Left renal cortex interstitium (tissue), 4 donors: Measurements from ENCODE around the gene CD14. TPM values are rescaled to one million over a fixed set of nuclear protein-coding genes. Genes with fewer than 3 reads are reported as not detected.
"Not testable (repeated sequence)": the region's sequence is repeated elsewhere in the genome, so short reads cannot be mapped to it uniquely, and the experiment has no call there.

ENCODE experiments used
- DNase-seq, 4 donors: peaks; one replicate each; pipeline ENCODE4 v3.0.0-alpha.2; 2013; ENCODE audit warnings: low read depth in 4 of 4, low spot score in 2 of 4, missing footprints in 1 of 4
- polyA plus RNA-seq, 4 donors: library from polyadenylated mRNA; unstranded; fragments of 120-200 nt; gene quantifications; one replicate each; pipeline ENCODE4 v1.2.1, GENCODE V29; 2013; ENCODE audit not compliant: insufficient read length in 4 of 4

Gene CD14
- polyA plus RNA-seq, 4 donors: 6.0 to 11.7 (median 9.5) TPM

DNA sequence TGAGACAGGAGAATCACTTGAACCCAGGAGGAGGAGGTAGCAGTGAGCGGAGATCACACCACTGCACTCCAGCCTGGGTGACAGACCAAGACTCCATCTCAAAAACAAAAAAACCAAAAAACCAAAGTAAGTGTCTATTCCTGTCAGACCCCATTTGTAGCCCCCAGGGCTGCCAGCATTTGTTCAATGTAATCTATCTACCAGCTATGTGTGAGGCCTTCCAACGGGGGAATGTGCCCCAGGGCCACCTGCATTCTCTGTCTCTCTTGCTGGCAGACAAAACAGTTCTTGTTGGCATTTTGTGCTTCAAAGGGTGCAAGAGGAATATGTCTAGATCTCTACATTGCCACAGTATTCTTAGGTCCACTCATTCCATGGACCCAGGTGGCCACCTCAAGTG lies 34.1 kb downstream of the CD14 start:
- no peak for DNase-seq

DNA sequence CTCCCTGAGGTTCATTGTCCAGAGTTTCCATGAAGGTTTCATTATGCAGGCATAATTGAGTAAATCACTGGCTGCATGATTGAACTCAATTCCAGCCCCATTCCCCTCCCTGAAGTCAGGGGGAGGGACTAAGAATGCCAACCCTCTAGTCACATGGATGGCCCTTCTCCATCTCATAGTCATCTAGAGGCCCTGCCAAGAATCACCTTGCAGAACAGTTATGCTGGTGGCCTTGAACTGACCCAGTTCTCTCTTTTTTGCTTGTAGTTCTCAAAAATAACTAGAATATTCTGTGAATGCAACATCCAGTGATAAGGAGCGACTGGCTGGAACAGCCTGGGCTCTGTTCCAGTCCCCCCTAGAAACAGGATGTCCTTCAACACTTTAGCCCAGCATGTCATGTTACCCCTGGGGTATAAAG lies 36.6 kb downstream of the CD14 start:
- DNase-seq: no peak

DNA sequence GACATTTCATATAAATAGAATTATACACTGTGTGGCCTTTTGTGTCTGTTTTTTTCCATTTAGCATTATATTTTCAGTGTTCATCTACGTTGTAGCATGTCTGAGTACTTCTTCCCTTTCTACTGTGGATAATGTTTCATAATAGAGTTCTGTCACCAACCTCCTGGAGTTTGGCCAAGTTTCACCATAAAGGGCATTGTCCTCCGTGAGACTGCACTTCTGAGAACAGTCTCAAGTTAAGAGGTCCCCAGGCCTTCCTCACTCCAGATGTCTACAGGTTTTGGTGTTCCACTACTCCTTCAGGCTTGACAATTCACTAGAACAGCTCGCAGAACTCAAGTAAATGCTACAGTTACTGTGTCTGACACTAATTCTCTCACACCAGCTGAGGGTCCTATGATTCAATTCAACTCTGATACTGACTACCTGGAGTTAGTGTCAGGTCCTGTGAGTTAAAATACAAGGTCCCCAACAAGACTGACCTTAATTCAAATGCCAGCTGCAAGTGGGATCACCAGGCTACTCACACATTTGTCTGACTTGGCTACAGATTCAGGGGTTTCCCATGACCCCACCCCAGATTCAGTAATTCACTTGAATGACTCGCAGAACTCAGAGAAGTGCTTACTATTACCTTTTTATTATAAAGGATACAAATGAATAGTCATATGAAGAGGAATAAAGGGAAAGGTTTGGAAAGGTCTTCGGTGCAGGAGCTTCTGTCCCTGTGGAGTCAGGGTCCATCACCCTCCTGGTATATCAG lies 37.3 kb downstream of the CD14 start:
- DNase-seq: no peak

DNA sequence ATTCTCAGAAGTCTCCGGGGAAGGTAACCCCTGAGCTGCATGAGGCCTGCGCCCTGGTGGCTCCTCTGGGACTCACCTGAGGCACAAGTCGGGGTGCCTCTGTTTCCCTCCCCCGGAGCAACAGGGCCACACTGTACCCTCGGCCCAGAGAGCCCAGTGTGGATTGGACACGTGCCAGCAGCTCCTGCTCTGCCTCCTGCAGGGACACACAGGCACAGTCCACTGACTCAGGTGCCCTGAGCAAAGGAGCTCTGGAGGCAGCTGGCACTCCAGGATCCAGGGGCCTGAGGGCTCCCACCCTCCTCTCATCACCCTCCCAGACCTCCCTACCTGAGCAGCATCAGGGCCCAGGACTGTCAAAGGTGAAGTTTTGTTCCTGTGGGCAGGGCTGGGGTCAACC lies 38.8 kb downstream of the CD14 start:
- no peak for DNase-seq

DNA sequence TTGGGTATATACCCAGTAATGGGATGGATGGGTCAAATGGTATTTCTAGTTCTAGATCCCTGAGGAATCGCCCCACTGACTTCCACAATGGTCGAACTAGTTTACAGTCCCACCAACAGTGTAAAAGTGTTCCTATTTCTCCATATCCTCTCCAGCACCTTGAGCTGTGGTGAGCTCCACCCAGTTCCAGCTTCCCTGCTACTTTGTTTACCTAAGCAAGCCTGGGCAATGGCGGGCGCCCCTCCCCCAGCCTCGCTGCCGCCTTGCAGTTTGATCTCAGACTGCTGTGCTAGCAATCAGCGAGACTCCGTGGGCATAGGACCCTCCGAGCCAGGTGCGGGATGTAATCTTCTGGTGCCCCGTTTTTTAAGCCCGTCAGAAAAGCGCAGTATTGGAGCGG lies 39.9 kb downstream of the CD14 start:
- DNase-seq: not testable (repeated sequence)

DNA sequence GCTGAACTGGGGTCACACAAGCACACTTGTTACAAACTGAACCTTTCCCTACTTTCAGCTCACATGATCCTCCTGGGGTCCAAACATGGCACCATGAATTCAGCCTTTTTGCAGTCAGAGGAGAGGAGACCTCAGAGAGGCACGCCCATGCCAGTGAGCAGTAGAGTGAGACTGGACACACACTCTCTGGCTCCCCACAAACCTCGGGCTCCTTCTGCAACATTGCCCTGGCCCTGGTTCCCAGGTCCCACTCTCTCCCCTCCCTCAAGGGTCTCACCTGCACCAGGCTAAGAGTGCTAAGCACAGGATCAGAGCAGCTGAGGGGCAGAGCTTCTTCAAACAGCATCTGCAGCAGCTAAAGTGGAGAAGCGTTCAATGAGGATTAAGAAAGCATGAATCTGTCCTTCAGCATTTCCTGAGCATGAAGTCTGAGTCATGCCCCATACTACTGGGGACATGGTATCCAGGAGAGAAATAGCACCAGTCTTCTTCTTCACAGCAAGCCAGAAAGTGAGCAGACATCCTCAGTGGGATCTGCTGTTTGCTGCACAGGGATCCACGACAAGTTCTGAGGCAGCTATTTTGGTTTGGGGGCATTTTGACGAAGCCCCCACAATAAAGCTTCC lies 41.1 kb downstream of the CD14 start:
- no peak for DNase-seq

DNA sequence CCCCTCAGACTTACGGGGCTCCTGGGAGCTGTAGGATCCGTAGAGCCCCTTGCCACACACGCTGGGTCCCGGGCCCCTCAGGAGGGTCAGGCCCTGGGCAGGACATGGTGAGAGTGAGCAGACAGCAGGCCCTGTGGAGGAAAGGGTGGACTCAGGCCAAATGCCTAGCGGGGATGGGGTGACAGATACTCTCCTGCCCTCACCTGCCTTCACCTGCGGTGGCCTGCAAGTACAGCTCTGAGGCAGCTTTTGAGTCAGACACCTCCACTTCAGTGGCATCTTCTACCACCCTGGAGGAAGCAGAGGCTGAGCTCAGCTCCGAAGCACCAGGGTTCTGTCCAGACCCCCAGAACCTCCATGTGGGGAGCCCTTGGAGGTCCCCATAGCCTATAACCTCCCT lies 42.1 kb downstream of the CD14 start:
- no peak for DNase-seq

DNA sequence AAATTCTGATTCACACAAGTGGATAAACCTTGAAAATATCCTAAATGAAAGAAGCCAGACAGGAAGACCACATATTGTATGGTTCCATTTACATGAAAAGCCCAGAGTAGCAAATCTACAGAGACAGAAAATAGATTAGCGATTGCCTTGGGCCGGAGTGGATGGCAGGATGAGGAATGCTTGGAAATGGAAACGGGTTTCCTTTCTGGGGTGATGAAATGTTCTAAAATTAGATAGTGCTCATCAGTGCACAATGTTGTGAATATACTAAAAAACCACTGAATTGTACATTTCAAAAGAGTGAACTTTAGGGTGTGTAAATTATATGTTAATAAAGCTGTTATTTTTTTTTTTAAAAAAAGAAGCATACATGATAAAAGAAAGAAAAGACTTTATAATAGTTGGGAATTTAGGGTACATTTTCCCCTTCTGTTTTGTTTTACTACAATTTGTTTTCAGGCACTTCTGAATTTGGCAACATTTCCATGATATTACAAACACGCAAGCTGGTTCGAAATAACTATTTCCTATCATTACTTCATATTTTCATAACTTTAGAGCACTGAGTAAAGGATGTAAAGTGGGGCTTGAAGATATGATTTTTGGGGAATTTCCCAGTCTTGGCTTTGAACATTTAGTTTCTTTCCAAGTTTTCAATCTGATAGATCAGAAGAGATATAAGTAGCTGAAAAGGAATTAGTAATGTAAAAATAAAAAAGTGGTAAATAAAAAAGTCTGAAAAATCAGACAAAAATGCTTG lies 44.5 kb downstream of the CD14 start:
- DNase-seq: no peak

DNA sequence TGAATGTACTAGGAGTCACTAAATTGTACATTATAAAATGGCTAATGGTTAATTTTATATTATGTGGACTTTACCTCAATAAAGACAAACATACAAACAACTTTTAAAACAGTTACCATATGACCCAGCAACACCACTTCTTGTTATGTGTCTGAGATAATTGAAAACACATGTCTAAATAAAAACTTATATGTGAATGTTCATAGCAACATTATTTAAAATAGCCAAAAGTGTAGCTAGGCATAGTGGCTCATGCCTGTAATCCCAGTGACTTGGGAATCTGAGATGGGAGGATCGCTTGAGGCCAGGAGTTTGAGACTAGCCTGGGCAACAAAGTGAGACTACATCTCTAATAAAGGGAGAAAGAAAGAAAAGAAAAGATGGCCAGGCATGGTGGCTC lies 45.5 kb downstream of the CD14 start:
- no peak for DNase-seq

Other genes starting within 250 kb of the CD14 start
- 100 to 1,000 TPM in 3 of 4 donors, 10 to 100 TPM in 1; 88.3 to 151 (median 119) TPM for gene ANKHD1, start 231.3 kb downstream of the CD14 start, polyA plus RNA-seq
- 10 to 100 TPM in 2 of 4 donors, 1 to 10 TPM in 2; 8.9 to 10.5 (median 10.1) TPM for gene EIF4EBP3, start 85.5 kb downstream of the CD14 start, polyA plus RNA-seq
- 10 to 100 TPM; 22.3 to 31.8 (median 26.9) TPM for gene SRA1, start 75.7 kb downstream of the CD14 start, polyA plus RNA-seq
- gene APBB3, start 68.6 kb downstream of the CD14 start, polyA plus RNA-seq: 10 to 100 TPM; 28.4 to 65.8 (median 41.3) TPM
- gene SLC35A4, start 68.3 kb downstream of the CD14 start, polyA plus RNA-seq: 10 to 100 TPM; 74.5 to 85.7 (median 81.2) TPM
- gene TMCO6, start 6.3 kb upstream of the CD14 start, polyA plus RNA-seq: 10 to 100 TPM; 12.5 to 23.1 (median 18.2) TPM
- gene NDUFA2, start 14.5 kb upstream of the CD14 start, polyA plus RNA-seq: 100 to 1,000 TPM in 1 of 4 donors, 10 to 100 TPM in 3; 76.4 to 116 (median 84.2) TPM
- gene IK, start 14.7 kb upstream of the CD14 start, polyA plus RNA-seq: 100 to 1,000 TPM; 149 to 185 (median 162) TPM
- gene WDR55, start 31.7 kb upstream of the CD14 start, polyA plus RNA-seq: 10 to 100 TPM; 12.5 to 21.3 (median 16.9) TPM
- gene DND1, start 40.4 kb upstream of the CD14 start, polyA plus RNA-seq: under 1 TPM in 2 of 4 donors, not detected in 2; 0.21 to 0.77 TPM
- 10 to 100 TPM; 63.2 to 86.8 (median 73.3) TPM for gene HARS1, start 58.2 kb upstream of the CD14 start, polyA plus RNA-seq
- 10 to 100 TPM; 37.4 to 60.3 (median 49.2) TPM for gene HARS2, start 58.3 kb upstream of the CD14 start, polyA plus RNA-seq
- gene ZMAT2, start 67.3 kb upstream of the CD14 start, polyA plus RNA-seq: 100 to 1,000 TPM in 3 of 4 donors, 10 to 100 TPM in 1; 99.1 to 164 (median 111) TPM
- gene PCDHA1, start 153.0 kb upstream of the CD14 start, polyA plus RNA-seq: under 1 TPM in 3 of 4 donors, not detected in 1; 0.05 to 0.12 (median 0.07) TPM
- under 1 TPM; 0.13 to 0.46 (median 0.19) TPM for gene PCDHA2, start 161.7 kb upstream of the CD14 start, polyA plus RNA-seq
- under 1 TPM; 0.21 to 0.64 (median 0.38) TPM for gene PCDHA3, start 167.9 kb upstream of the CD14 start, polyA plus RNA-seq
- 1 to 10 TPM in 2 of 4 donors, under 1 TPM in 2; 0.49 to 1.7 (median 0.91) TPM for gene PCDHA4, start 173.9 kb upstream of the CD14 start, polyA plus RNA-seq
- gene PCDHA5, start 188.4 kb upstream of the CD14 start, polyA plus RNA-seq: under 1 TPM; 0.05 to 0.24 (median 0.14) TPM
- under 1 TPM; 0.35 to 0.75 (median 0.49) TPM for gene PCDHA6, start 194.8 kb upstream of the CD14 start, polyA plus RNA-seq
- under 1 TPM; 0.22 to 0.44 (median 0.34) TPM for gene PCDHA7, start 201.1 kb upstream of the CD14 start, polyA plus RNA-seq
- gene PCDHA8, start 208.0 kb upstream of the CD14 start, polyA plus RNA-seq: under 1 TPM in 3 of 4 donors, not detected in 1; 0.03 to 0.05 (median 0.05) TPM
- under 1 TPM in 3 of 4 donors, not detected in 1; 0.03 to 0.12 (median 0.05) TPM for gene PCDHA9, start 215.2 kb upstream of the CD14 start, polyA plus RNA-seq
- 1 to 10 TPM in 1 of 4 donors, under 1 TPM in 3; 0.13 to 1.1 (median 0.75) TPM for gene PCDHA10, start 222.7 kb upstream of the CD14 start, polyA plus RNA-seq
- under 1 TPM; 0.21 to 0.54 (median 0.36) TPM for gene PCDHA11, start 235.8 kb upstream of the CD14 start, polyA plus RNA-seq
- gene PCDHA12, start 242.1 kb upstream of the CD14 start, polyA plus RNA-seq: under 1 TPM in 3 of 4 donors, not detected in 1; 0.07 to 0.14 (median 0.11) TPM
- gene PCDHA13, start 248.9 kb upstream of the CD14 start, polyA plus RNA-seq: under 1 TPM in 3 of 4 donors, not detected in 1; 0.03 to 0.07 (median 0.05) TPM